GM23248 (cell line): ENCODE data around the gene PTPRH. TPM values are rescaled to one million over a fixed set of nuclear protein-coding genes. Genes with fewer than 3 reads are reported as not detected.

Experiments
- DNase-seq: peaks from one replicate; pipeline ENCODE4 v3.0.0-alpha.2; 2015
- H2AFZ ChIP-seq: fragments of 200-600 bp; sonication (generic); 2 replicates; pipeline ENCODE4 v1.6.1; 2016; ENCODE audit warnings: antibody characterized with exemption
- H3F3A ChIP-seq: fragments of 200-600 bp; sonication (generic); 2 replicates; pipeline ENCODE4 v1.6.1; 2016; ENCODE audit warnings: mild to moderate bottlenecking, antibody characterized with exemption, mixed run types; ENCODE audit not compliant: insufficient read depth
- H3K27ac ChIP-seq: fragments of 200-600 bp; sonication (generic); 2 replicates; pipeline ENCODE4 v1.5.1; 2016; ENCODE audit warnings: mild to moderate bottlenecking
- H3K27me3 ChIP-seq: fragments of 200-600 bp; sonication (generic); replicated peaks from 2 replicates; pipeline ENCODE4 v1.6.1; 2016; ENCODE audit warnings: mild to moderate bottlenecking; ENCODE audit not compliant: insufficient read depth
- H3K36me3 ChIP-seq: fragments of 200-600 bp; sonication (generic); 2 replicates; pipeline ENCODE4 v1.6.1; 2016; ENCODE audit warnings: low read depth, mild to moderate bottlenecking
- H3K4me1 ChIP-seq: fragments of 200-600 bp; sonication (generic); 2 replicates; pipeline ENCODE4 v1.6.1; 2016; ENCODE audit warnings: mild to moderate bottlenecking; ENCODE audit not compliant: insufficient read depth
- H3K4me2 ChIP-seq: fragments of 200-600 bp; sonication (generic); one replicate; pipeline ENCODE4 v1.6.1; 2016; ENCODE audit warnings: mild to moderate bottlenecking; ENCODE audit not compliant: unreplicated experiment
- H3K4me3 ChIP-seq: fragments of 200-600 bp; sonication (generic); 2 replicates; pipeline ENCODE4 v1.5.1; 2016; ENCODE audit warnings: mild to moderate bottlenecking
- H3K79me2 ChIP-seq: fragments of 200-600 bp; sonication (generic); 2 replicates; pipeline ENCODE4 v1.6.1; 2016; ENCODE audit warnings: mild to moderate bottlenecking; ENCODE audit not compliant: insufficient read depth
- H3K9ac ChIP-seq: fragments of 200-600 bp; sonication (generic); 2 replicates; pipeline ENCODE4 v1.6.1; 2016; ENCODE audit warnings: mild to moderate bottlenecking
- H3K9me2 ChIP-seq: fragments of 200-600 bp; sonication (generic); 2 replicates; pipeline ENCODE4 v1.6.1; 2016; ENCODE audit warnings: mixed run types, mild to moderate bottlenecking, moderate library complexity; ENCODE audit not compliant: insufficient read depth
- H3K9me3 ChIP-seq: fragments of 200-600 bp; sonication (generic); one replicate; pipeline ENCODE4 v1.6.1; 2017; ENCODE audit warnings: low read depth
- H4K20me1 ChIP-seq: fragments of 200-600 bp; sonication (generic); 2 replicates; pipeline ENCODE4 v1.6.0; 2016; ENCODE audit not compliant: insufficient read depth
- EZH2 ChIP-seq: fragments of 200-600 bp; sonication (generic); IDR thresholded peaks from 2 replicates; pipeline ENCODE4 v1.6.1; 2018; ENCODE audit warnings: antibody characterized with exemption, mild to moderate bottlenecking; ENCODE audit not compliant: insufficient read depth, poor library complexity, severe bottlenecking
- EZH2phosphoT487 ChIP-seq: fragments of 200-600 bp; sonication (generic); IDR thresholded peaks from 2 replicates; pipeline ENCODE4 v1.6.1; 2018; ENCODE audit warnings: antibody characterized with exemption, moderate library complexity, mild to moderate bottlenecking, low read depth; ENCODE audit not compliant: insufficient read depth
- WGBS, 2 experiments: methylation state at CpG; one replicate each; pipeline ENCODE4 v1.1.6; 2015 to 2017; ENCODE audit warnings: low lambda C conversion rate in 2 of 2, low coverage in 1 of 2; ENCODE audit errors: missing lambda C conversion rate in 2 of 2; 5-methylcytosine and 5-hydroxymethylcytosine counted together
- in situ Hi-C: fragments of 300-500 bp; cut with MboI; formaldehyde crosslinking; loops from 2 replicates; pipeline ENCODE4 v1.15.0; 2020
- polyA plus RNA-seq: library from polyadenylated mRNA; unstranded; fragments of >200 nt; fragmentation: Nextera tagmentation; extraction: Ambion mirVana; gene quantifications from 2 replicates; pipeline ENCODE4 v1.2.1, GENCODE V29; 2016
- total RNA-seq: library from RNA; depleted of rRNA; stranded (reverse); fragments of >200 nt; shearing (Covaris generic); gene quantifications from 2 replicates; pipeline ENCODE4 v1.2.3, GENCODE V29; 2014

Gene PTPRH
- total and polyA plus RNA-seq, 2 experiments from 2014 or later = 0.28 to 0.43 TPM

GRCh38 chr19:55230329-55230728 lies 21.0 kb upstream of the PTPRH start:
- Histone ChIP-seq H3K79me2 (no peaks in the 10 kb centered on the region; the same call in 1 of the 2 replicates), H3K4me2 (no peak overlapping the region), H3K4me3 (no peak overlapping the region), H3K9ac (no peak overlapping the region), H3K36me3 (peaks cover 10% of the 10 kb centered on the region; the same call in 1 of the 2 replicates), H3K9me2 (no peaks in the 10 kb centered on the region), H2AFZ (no peak overlapping the region), H3K27me3 (no peaks in the 10 kb centered on the region), H3F3A (no peaks in the 10 kb centered on the region), H3K4me1 (no peaks in the 10 kb centered on the region), H3K9me3 (no peaks in the 10 kb centered on the region), H3K27ac (no peak overlapping the region), H4K20me1 (no peaks in the 10 kb centered on the region)
- in situ Hi-C loops = no loop called here
- no peak for DNase-seq
- TF ChIP-seq EZH2 = no peak
- no peak for TF ChIP-seq EZH2phosphoT487
- 82 to 91% methylated on average over 4 to 13 of the region's 13 CpGs for WGBS, 2 experiments

- Histone ChIP-seq H3K36me3 (peaks cover 10% of the 10 kb centered on the region; the same call in 1 of the 2 replicates), H3F3A (no peaks in the 10 kb centered on the region), H3K9me3 (no peaks in the 10 kb centered on the region), H2AFZ (no peak overlapping the region), H3K4me2 (no peak overlapping the region), H3K4me1 (no peaks in the 10 kb centered on the region), H3K79me2 (no peaks in the 10 kb centered on the region; the same call in 1 of the 2 replicates), H4K20me1 (no peaks in the 10 kb centered on the region), H3K9ac (no peak overlapping the region), H3K4me3 (no peak overlapping the region), H3K9me2 (no peaks in the 10 kb centered on the region), H3K27ac (no peak overlapping the region), H3K27me3 (no peaks in the 10 kb centered on the region)
- 92 to 93% methylated on average over 15 to 17 of the region's 17 CpGs for WGBS, 2 experiments
- no peak for DNase-seq
- TF ChIP-seq EZH2 (no peak), EZH2phosphoT487 (no peak)
- in situ Hi-C loops = no loop called here
Observed at GRCh38 chr19:55229789-55230182, 20.5 kb upstream of the PTPRH start.

- H2AFZ ChIP-seq = no peak overlapping the region
- no peaks in the 10 kb centered on the region for H4K20me1 ChIP-seq
- 91 to 95% methylated on average over 18 of the region's 18 CpGs for WGBS, 2 experiments
- no peaks in the 10 kb centered on the region for H3K9me3 ChIP-seq
- no peak overlapping the region for H3K4me3 ChIP-seq
- H3K79me2 ChIP-seq = no peaks in the 10 kb centered on the region; the same call in 1 of the 2 replicates
- H3K27ac ChIP-seq = no peak overlapping the region
- no peaks in the 10 kb centered on the region for H3K4me1 ChIP-seq
- no peak overlapping the region for H3K9ac ChIP-seq
- no peak overlapping the region for H3K4me2 ChIP-seq
- H3K27me3 ChIP-seq = no peaks in the 10 kb centered on the region
- no peak for DNase-seq
- in situ Hi-C loops = no loop called here
- no peak for TF ChIP-seq EZH2
- TF ChIP-seq EZH2phosphoT487 = no peak
- H3F3A ChIP-seq = no peaks in the 10 kb centered on the region
- peaks cover 10% of the 10 kb centered on the region; the same call in 1 of the 2 replicates for H3K36me3 ChIP-seq
- no peaks in the 10 kb centered on the region for H3K9me2 ChIP-seq
Observed at GRCh38 chr19:55229145-55229788, 20.0 kb upstream of the PTPRH start.

- Histone ChIP-seq H3K4me1 (no peaks in the 10 kb centered on the region), H3F3A (no peaks in the 10 kb centered on the region), H3K9ac (no peak within 1 kb of the TSS), H3K27me3 (no peaks in the 10 kb centered on the region), H2AFZ (no peak within 1 kb of the TSS), H3K79me2 (no peaks in the 10 kb centered on the region; the same call in 1 of the 2 replicates), H3K9me3 (no peaks in the 10 kb centered on the region), H3K9me2 (no peaks in the 10 kb centered on the region), H3K4me2 (no peak within 1 kb of the TSS), H3K27ac (no peak within 1 kb of the TSS), H4K20me1 (no peaks in the 10 kb centered on the region), H3K4me3 (no peak within 1 kb of the TSS), H3K36me3 (0 out of 2 replicates have a peak, but pooled peaks cover 7% of the 10 kb centered on the region)
- 92 to 95% methylated on average over 11 to 12 of the region's 12 CpGs for WGBS, 2 experiments
- in situ Hi-C loops = no loop called here
- no peak for DNase-seq
- TF ChIP-seq EZH2phosphoT487 (no peak), EZH2 (no peak)
Observed at GRCh38 chr19:55228403-55229031, 19.2 kb upstream of the PTPRH start, which contains the start of gene TMEM86B. TMEM86B (minus strand) TSS chr19:55228763; CDS start chr19:55228741, 22 bp downstream.
